ENCODE results near the gene GGT6.

GRCh38 chr17:4534928-4535666 is 25.3 kb downstream of the GGT6 start:
- TF ChIP-seq EP300 (IDR thresholded peaks at IDR 0.05) (no peak), CTCF (IDR thresholded peaks at IDR 0.05) (no peak), POLR2A (IDR thresholded peaks at IDR 0.05; ENCODE audit: low read length) (no peak), EHF (CRISPR knock-in tag; IDR thresholded peaks at IDR 0.05) (no peak), POLR2AphosphoS2 (conservative IDR thresholded peaks at IDR 0.05; ENCODE audit: low read length) (no peak; the same call in 1 of the 2 replicates), RARB (CRISPR knock-in tag; IDR thresholded peaks at IDR 0.05) (no peak), ZFP36 (IDR thresholded peaks at IDR 0.05; ENCODE audit: borderline replicate concordance, partially characterized antibody) (no peak), USF2 (IDR thresholded peaks at IDR 0.05) (no peak), ESRRA (IDR thresholded peaks at IDR 0.05; ENCODE audit: borderline replicate concordance, low read length) (no peak), BHLHE40 (IDR thresholded peaks at IDR 0.05; ENCODE audit: low read depth, low read length) (no peak), BCL3 (IDR thresholded peaks at IDR 0.05) (no peak), SMC3 (IDR thresholded peaks at IDR 0.05) (no peak), RAD21 (conservative IDR thresholded peaks at IDR 0.05 in 1 of 2, IDR thresholded peaks at IDR 0.05 in 1 of 2) (no peak)
